Right atrium auricular region (tissue), 2 donors: ENCODE measurements around the gene TSC1. TPM values are rescaled to one million over a fixed set of nuclear protein-coding genes. Genes with fewer than 3 reads are reported as not detected.

Source experiments
- DNase-seq: peaks from one replicate; pipeline ENCODE4 v3.0.0-alpha.2; 2019; ENCODE audit warnings: low spot score
- H3K27ac ChIP-seq, 2 donors: fragments of 200-600 bp; sonication (generic); 1 replicate in 1 of 2; 2 replicates in 1 of 2; pipeline ENCODE4 v1.5.1; 2016 to 2019
- H3K27me3 ChIP-seq, 2 donors: fragments of 200-600 bp; sonication (generic); one replicate each; pipeline versions ENCODE4 v1.5.1 to v1.6.0; 2017 to 2019
- H3K36me3 ChIP-seq: fragments of 200-600 bp; sonication (generic); one replicate; pipeline ENCODE4 v1.5.1; 2016
- H3K4me1 ChIP-seq, 2 donors: fragments of 200-600 bp; sonication (generic); one replicate each; pipeline versions ENCODE4 v1.5.1 to v1.6.0; 2017 to 2019
- H3K4me3 ChIP-seq, 2 donors: fragments of 200-600 bp; sonication (generic); 1 replicate in 1 of 2; 2 replicates in 1 of 2; pipeline ENCODE4 v1.5.1; 2017 to 2019; ENCODE audit warnings: mild to moderate bottlenecking in 1 of 2, moderate library complexity in 1 of 2
- H3K9me3 ChIP-seq, 2 donors: fragments of 200-600 bp; sonication (generic); one replicate each; pipeline ENCODE4 v1.5.1; 2019
- CTCF ChIP-seq, 2 donors: fragments of 200-600 bp; sonication (generic); IDR thresholded peaks; one replicate each; pipeline ENCODE4 v1.5.1; 2019; ENCODE audit warnings: antibody characterized with exemption in 2 of 2
- microRNA-seq, 2 donors: library from miRNA; unstranded; fragments of <30 nt; microRNA quantifications; one replicate each; pipeline ENCODE4, GENCODE V29; 2016 to 2017; ENCODE audit warnings: borderline number of aligned reads in 2 of 2, borderline replicate concordance in 1 of 2
- total RNA-seq, 2 donors: library from RNA; depleted of rRNA; stranded (reverse); fragments of >200 nt; gene quantifications; one replicate each; pipeline ENCODE4 v1.1.0, GENCODE V29; 2016

TSC1 gene
- total RNA-seq, 2 donors from 2014 or later, result 27.6 to 36.4 TPM

- TF ChIP-seq CTCF (IDR thresholded peaks at IDR 0.05), result no peak
- no peaks in the 10 kb centered on the region for H3K36me3 ChIP-seq
- H3K4me1 ChIP-seq, result no peaks in the 10 kb centered on the region
- no peak overlapping the region for H3K27ac ChIP-seq
- no peaks in the 10 kb centered on the region for H3K9me3 ChIP-seq
- no peaks in the 10 kb centered on the region for H3K27me3 ChIP-seq
- H3K4me3 ChIP-seq, result no peak overlapping the region
- no peak for DNase-seq
These were observed 95.2 kb downstream of the TSC1 start for GRCh38 chr9:132849185-132849706.

DNA sequence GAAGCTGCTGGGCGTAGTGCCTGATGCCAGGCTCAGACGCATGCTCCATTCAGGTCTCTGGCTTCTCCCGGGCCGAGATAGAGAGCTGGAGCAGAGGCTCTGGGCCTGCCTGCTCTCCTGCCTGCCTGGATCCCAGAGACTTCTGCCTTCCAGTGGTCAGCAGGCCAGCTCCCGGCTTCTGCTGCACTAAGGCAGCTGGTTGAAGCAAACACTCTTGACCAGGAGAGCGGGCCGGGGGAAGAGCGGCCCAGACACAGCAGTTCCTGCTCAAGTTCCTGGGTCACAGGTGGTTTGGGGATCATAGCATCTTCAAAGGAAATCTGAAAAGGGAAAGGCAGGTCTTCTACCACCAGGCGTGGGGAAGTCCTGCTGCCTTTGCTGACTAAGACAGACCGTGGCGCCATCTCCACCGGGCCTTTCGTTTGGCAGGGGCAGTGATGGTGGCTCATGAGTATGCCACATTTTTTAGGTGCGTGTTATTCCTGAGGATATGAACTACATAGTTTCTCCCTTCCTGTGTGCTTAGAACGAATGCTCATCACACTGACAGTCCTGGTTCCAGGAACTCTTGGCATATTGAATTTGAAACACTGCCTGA lies 97.4 kb downstream of the TSC1 start:
- H3K27ac ChIP-seq, result no peak overlapping the region
- DNase-seq, result no peak
- TF ChIP-seq CTCF (IDR thresholded peaks at IDR 0.05), result no peak

DNA sequence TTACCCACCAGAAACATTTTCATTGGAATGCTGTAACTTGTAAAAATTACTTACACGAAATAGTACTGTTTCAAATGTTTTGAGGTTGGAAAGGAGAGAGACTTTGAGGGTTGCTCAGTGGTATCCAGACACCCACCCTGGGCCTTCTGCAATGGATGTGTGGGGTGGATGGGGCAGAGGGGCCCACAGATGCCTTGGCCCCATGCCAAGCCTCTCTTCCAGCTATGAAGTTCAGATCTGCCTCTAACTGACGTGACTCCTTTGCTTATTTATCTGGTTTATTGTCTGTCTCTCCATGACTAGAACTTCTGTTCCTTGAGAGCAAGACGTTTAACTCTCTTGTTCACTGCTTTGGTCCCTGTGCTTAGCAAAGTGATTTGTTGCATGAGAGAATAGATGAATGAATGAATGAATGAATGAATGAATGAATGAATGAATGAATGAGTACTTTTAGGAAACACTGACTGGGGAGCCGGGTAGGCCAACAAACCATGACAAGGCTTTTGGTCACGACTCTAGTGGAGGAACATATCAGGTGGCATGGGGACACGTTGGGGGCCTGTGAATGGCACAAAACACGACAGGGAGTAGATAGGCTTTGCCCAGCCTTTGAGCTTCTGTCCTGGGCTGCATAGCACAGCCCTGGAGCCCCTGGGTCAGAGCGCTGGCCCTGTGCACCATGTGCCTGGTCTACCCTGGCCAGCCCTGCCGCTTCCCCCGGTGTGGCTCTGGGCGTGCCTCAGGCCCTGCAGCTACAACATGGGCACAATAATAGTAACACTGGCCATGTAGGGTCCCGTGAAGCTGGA lies 98.1 kb downstream of the TSC1 start:
- no peaks in the 10 kb centered on the region for H3K36me3 ChIP-seq
- no peaks in the 10 kb centered on the region for H3K4me1 ChIP-seq
- no peak overlapping the region for H3K27ac ChIP-seq
- no peak for TF ChIP-seq CTCF (IDR thresholded peaks at IDR 0.05)
- no peak for DNase-seq
- H3K27me3 ChIP-seq, result no peaks in the 10 kb centered on the region
- H3K4me3 ChIP-seq, result no peak overlapping the region
- H3K9me3 ChIP-seq, result no peaks in the 10 kb centered on the region

More for the DNA sequence above, 97.4 kb downstream of the TSC1 start:
- Histone ChIP-seq H3K36me3 (no peaks in the 10 kb centered on the region), H3K27me3 (no peaks in the 10 kb centered on the region), H3K4me3 (no peak overlapping the region), H3K4me1 (no peaks in the 10 kb centered on the region), H3K9me3 (no peaks in the 10 kb centered on the region)

DNA sequence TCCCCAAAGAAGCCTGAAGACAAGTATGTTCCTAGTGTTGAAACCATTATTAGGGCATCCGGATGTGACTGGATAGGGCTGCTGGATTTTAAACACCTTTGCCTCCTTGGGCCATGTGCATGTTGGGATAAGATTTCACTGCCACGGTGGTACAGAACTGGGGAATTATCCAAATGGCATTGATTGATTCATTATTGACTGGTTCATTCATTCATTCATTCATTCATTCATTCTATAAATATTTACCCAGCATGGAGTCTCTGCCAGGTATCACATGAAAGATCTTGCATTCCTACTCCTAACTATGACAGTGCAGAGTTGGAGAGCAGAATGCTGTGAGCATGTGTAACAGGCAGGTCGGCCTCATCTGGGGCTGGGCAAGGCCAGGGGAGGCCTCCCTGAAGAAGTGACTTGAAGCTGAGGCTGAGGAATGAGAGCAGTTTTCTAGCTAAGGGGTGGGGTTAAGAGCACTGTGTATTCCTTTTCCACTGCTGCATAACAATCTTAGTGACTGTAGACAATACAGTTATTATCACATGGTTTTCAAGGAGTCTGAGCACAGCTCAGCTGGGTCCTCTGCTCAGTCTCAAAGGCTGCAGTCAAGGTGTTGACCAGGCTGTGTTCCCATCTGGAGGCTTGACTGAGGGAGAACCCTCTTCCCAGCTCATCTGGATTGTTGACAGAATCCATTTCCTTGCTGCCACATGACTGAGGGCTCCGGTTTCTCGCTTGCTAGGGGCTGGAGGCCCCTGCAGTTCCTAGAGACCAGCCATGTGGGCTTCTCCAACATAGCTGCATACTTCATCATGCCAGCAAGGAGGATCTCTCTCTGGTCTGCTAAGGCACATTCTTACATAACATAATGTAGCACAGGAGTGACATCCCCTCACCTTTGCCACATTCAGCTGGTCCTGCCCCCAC lies 102.0 kb downstream of the TSC1 start:
- Histone ChIP-seq H3K36me3 (no peaks in the 10 kb centered on the region), H3K9me3 (no peaks in the 10 kb centered on the region), H3K27me3 (no peaks in the 10 kb centered on the region), H3K4me3 (no peak overlapping the region), H3K27ac (no peak overlapping the region), H3K4me1 (no peaks in the 10 kb centered on the region)
- no peak for TF ChIP-seq CTCF (IDR thresholded peaks at IDR 0.05)
- no peak for DNase-seq

Small RNA genes within 50 kb of the gene (microRNA-seq; reads per million reads assigned to microRNA genes)
- gene MIR548AW, result 3.5 reads per million in 2 donors

Other genes with a start within 250 kb of the TSC1 start
- under 1 TPM in 1 of 2 donors, not detected in 1; 0.19 TPM for gene AK8, start 66.3 kb downstream of the TSC1 start, total RNA-seq
- gene SPACA9, start 65.7 kb downstream of the TSC1 start, total RNA-seq, result 10 to 100 TPM in 1 of 2 donors, 1 to 10 TPM in 1; 8.1 to 17.1 TPM
- gene GFI1B, start 34.1 kb upstream of the TSC1 start, total RNA-seq, result under 1 TPM in 1 of 2 donors, not detected in 1; 0.35 TPM
- 10 to 100 TPM; 30.5 to 31.1 TPM for gene GTF3C5, start 86.4 kb upstream of the TSC1 start, total RNA-seq
- gene CEL, start 117.4 kb upstream of the TSC1 start, total RNA-seq, result 1 to 10 TPM in 1 of 2 donors, under 1 TPM in 1; 0.94 to 1.9 TPM
- gene RALGDS, start 176.6 kb upstream of the TSC1 start, total RNA-seq, result 10 to 100 TPM; 26.7 to 30.1 TPM
- gene GBGT1, start 219.3 kb upstream of the TSC1 start, total RNA-seq, result 10 to 100 TPM; 15.5 to 16.8 TPM